ENCODE data around the gene SLC16A10.
"Not testable (repeated sequence)": the region's sequence is repeated elsewhere in the genome, so short reads cannot be mapped to it uniquely, and the experiment has no call there.

SLC16A10 gene

GRCh38 chr6:111087871-111088667 lies 766 bp downstream of the SLC16A10 start:
- DNase-seq = no peak

- no peak for DNase-seq
Measured at GRCh38 chr6:111088668-111089003, 1.3 kb downstream of the SLC16A10 start.

GRCh38 chr6:111090766-111091165 lies 3.5 kb downstream of the SLC16A10 start:
- DNase-seq = no peak

- DNase-seq = no peak
Measured at GRCh38 chr6:111091987-111092386, 4.7 kb downstream of the SLC16A10 start.

GRCh38 chr6:111095488-111095887 lies 8.2 kb downstream of the SLC16A10 start:
- not testable (repeated sequence) for DNase-seq

- no peak for DNase-seq
Measured at GRCh38 chr6:111096246-111096645, 8.9 kb downstream of the SLC16A10 start.

GRCh38 chr6:111098597-111098996 lies 11.3 kb downstream of the SLC16A10 start:
- DNase-seq = no peak

GRCh38 chr6:111101987-111102386 lies 14.7 kb downstream of the SLC16A10 start:
- no peak for DNase-seq

- DNase-seq = no peak
Measured at GRCh38 chr6:111105578-111105977, 18.3 kb downstream of the SLC16A10 start.

GRCh38 chr6:111107589-111107988 lies 20.3 kb downstream of the SLC16A10 start:
- DNase-seq = no peak

- DNase-seq = no peak
Measured at GRCh38 chr6:111110036-111110435, 22.7 kb downstream of the SLC16A10 start.

- DNase-seq = peak; percentile 60
Measured at GRCh38 chr6:111113336-111114086, 26.2 kb downstream of the SLC16A10 start.

GRCh38 chr6:111114087-111114443 lies 26.8 kb downstream of the SLC16A10 start:
- DNase-seq = no peak

GRCh38 chr6:111114482-111114881 lies 27.2 kb downstream of the SLC16A10 start:
- peak; percentile 13 for DNase-seq

- no peak for DNase-seq
Measured at GRCh38 chr6:111118826-111119225, 31.5 kb downstream of the SLC16A10 start.

- peak; percentile 5 for DNase-seq
Measured at GRCh38 chr6:111119571-111120329, 32.4 kb downstream of the SLC16A10 start.

GRCh38 chr6:111121789-111122350 lies 34.6 kb downstream of the SLC16A10 start:
- DNase-seq = no peak

- no peak for DNase-seq
Measured at GRCh38 chr6:111122458-111123286, 35.4 kb downstream of the SLC16A10 start.

GRCh38 chr6:111124406-111124805 lies 37.1 kb downstream of the SLC16A10 start:
- no peak for DNase-seq

GRCh38 chr6:111129013-111129412 lies 41.7 kb downstream of the SLC16A10 start:
- DNase-seq = no peak

- DNase-seq = not testable (repeated sequence)
Measured at GRCh38 chr6:111131018-111131417, 43.7 kb downstream of the SLC16A10 start.

GRCh38 chr6:111132669-111133068 lies 45.4 kb downstream of the SLC16A10 start:
- DNase-seq = not testable (repeated sequence)
